Measurements from ENCODE around the gene MYO10.

Gene MYO10

DNA sequence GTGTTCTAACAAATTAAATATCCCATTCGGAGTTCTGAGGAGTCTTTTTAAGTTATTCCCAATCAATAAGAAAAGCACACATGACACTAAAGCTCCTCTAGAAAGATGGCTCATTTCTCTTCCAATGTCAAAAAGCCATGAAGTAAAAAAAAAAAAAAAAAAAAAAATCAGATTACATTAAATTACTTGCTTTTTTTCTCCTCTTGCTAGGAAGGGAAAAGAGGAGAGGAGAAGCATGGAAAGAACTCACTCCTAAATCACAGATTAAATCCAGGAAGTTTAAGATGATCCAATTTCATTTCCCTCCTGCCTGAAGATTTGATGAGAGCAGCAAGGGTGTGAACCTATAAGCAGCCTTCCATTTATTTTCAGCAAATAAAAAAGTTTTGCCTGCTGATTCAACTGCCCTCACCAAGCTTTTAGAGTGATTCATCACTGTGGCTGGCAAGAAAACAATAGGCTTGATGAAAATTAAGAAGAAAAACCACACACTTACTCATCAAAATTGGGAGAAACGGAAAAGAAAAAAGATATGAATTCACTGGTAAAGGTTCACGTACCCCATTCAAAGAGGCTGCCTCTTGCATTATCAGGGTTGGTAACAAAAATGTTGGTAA, 19.7 kb downstream of the MYO10 start:
- Histone ChIP-seq H3K36me3 (ENCODE audit: control insufficient read depth, insufficient read depth, low read length) (peaks cover 58% of the 10 kb centered on the region), H3K4me3 (ENCODE audit: extremely low read depth, insufficient read depth, low read length, poor library complexity, severe bottlenecking) (no peak overlapping the region), H3K4me1 (ENCODE audit: control insufficient read depth, insufficient read depth, low read length, poor library complexity, severe bottlenecking) (peaks cover 32% of the 10 kb centered on the region), H3K27ac (ENCODE audit: low read depth, low read length, severe bottlenecking) (no peak overlapping the region), H3K9me3 (ENCODE audit: control insufficient read depth, low read length) (no peaks in the 10 kb centered on the region)
- 100% methylated on average over 1 of the region's 3 CpGs; no CpG with 5 or more reads in 1 of the 2 experiments for WGBS, 2 experiments (ENCODE audit: insufficient coverage in 2 of 2)

DNA sequence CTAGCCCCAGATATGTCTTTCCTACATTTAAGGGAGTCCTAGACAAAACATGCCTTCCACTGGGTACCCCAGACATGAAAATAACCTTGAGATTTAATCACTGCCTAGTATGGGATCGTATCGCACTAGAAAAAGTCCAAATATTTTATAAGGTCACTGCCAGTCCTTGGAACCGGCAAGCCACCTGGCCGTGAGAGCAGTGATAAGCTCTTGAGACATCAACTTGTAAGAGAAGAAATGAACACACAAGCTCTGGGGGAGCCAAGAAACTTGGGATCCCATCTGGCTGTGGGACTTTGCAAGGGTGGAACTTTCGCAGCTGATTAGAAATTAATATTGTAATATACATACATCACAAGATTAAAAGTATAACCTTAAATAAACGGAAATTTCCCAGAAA, 21.5 kb downstream of the MYO10 start:
- H3K4me3 ChIP-seq (ENCODE audit: extremely low read depth, insufficient read depth, low read length, poor library complexity, severe bottlenecking) = no peak overlapping the region
- peaks cover 66% of the 10 kb centered on the region for H3K36me3 ChIP-seq (ENCODE audit: control insufficient read depth, insufficient read depth, low read length)
- peaks cover 29% of the 10 kb centered on the region for H3K4me1 ChIP-seq (ENCODE audit: control insufficient read depth, insufficient read depth, low read length, poor library complexity, severe bottlenecking)
- H3K9me3 ChIP-seq (ENCODE audit: control insufficient read depth, low read length) = no peaks in the 10 kb centered on the region
- 96 to 100% methylated on average over 2 to 4 of the region's 6 CpGs for WGBS, 2 experiments (ENCODE audit: insufficient coverage in 2 of 2)
- H3K27ac ChIP-seq (ENCODE audit: low read depth, low read length, severe bottlenecking) = no peak overlapping the region

DNA sequence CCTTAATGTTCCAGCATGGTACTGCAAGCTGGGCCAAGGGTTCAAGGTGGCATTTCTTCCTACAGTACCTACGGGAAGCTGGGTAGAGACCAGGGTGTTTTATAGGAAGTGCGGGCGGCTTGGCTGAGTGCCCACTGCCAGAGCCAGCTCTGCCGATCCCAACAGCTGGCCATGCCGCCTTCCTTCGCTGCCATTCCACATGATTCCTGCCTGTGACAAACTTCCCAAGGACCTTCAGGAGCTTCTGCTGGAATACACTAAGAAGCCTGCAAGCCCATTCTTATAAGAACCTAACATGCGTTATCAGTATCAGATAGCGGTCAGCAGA, 22.0 kb downstream of the MYO10 start:
- H3K4me3 ChIP-seq (ENCODE audit: extremely low read depth, insufficient read depth, low read length, poor library complexity, severe bottlenecking) = no peak overlapping the region
- H3K27ac ChIP-seq (ENCODE audit: low read depth, low read length, severe bottlenecking) = no peak overlapping the region
- 86 to 87% methylated on average over 7 to 8 of the region's 8 CpGs for WGBS, 2 experiments (ENCODE audit: insufficient coverage in 2 of 2)

DNA sequence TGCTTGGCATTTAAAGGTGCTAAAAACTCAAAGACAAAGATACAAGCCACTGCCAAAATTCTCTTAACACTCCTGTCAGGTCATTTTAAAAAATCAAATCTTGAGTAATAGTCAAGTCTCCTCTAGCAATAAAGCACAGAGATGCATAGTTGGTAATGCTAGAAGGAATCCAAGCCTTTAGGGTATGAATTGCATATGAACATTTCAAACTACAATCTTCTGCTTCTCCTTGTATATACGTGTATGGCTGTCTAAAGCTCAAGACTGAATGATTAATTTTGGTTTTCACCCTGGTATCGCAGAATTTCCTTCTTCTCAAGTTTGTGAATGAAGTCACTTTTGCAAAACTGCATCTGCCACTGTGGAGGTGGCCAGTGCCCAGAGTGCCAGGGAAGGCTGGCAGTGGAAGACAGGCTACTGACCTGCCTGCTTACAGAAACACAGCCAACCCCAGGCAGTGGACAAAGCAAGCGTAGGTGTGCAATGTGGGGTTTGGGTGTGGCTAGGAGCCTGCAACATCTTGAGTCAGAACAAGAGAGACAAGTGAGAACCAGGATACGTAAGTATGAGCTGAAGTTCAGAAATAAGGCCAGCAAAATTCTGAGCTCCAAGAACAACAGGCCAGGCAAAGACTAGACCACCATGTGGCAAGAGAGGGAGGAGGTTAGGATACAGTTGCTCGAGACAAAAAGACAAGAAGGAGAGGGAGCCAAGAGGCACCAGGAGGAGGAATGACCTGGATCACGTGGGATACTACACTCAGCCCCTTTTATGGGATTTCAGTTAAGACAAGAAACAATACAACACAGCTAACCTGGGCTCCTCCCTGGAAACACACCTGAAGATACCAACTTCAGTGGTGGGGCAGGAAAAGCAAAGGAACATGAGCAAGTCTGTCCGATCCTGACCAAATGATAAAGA, 22.6 kb downstream of the MYO10 start:
- H3K4me3 ChIP-seq (ENCODE audit: extremely low read depth, insufficient read depth, low read length, poor library complexity, severe bottlenecking) = no peak overlapping the region
- 96 to 97% methylated on average over 3 to 4 of the region's 7 CpGs for WGBS, 2 experiments (ENCODE audit: insufficient coverage in 2 of 2)
- peaks cover 24% of the 10 kb centered on the region for H3K4me1 ChIP-seq (ENCODE audit: control insufficient read depth, insufficient read depth, low read length, poor library complexity, severe bottlenecking)
- H3K27ac ChIP-seq (ENCODE audit: low read depth, low read length, severe bottlenecking) = no peak overlapping the region
- no peaks in the 10 kb centered on the region for H3K9me3 ChIP-seq (ENCODE audit: control insufficient read depth, low read length)
- peaks cover 70% of the 10 kb centered on the region for H3K36me3 ChIP-seq (ENCODE audit: control insufficient read depth, insufficient read depth, low read length)

More for the DNA sequence above, 22.0 kb downstream of the MYO10 start:
- peaks cover 26% of the 10 kb centered on the region for H3K4me1 ChIP-seq (ENCODE audit: control insufficient read depth, insufficient read depth, low read length, poor library complexity, severe bottlenecking)
- no peaks in the 10 kb centered on the region for H3K9me3 ChIP-seq (ENCODE audit: control insufficient read depth, low read length)
- H3K36me3 ChIP-seq (ENCODE audit: control insufficient read depth, insufficient read depth, low read length) = peaks cover 72% of the 10 kb centered on the region

DNA sequence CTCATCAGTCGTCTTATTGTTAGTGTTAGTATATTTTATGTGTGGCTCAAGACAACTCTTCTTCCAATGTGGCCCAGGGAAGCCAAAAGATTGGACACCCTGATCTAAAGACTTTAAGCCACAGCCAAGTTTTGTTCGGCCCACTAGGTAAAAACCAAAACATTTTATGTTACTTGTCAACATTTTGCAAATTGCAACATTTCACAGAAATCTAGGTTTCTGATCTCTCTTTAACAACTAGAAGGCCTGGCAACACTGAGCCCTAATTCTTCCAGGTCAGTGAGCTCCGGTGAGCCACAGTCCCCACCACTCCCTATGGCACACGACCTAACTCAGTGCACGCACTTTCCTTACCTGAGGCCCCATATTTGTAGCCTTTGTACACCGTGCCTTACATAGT, 24.0 kb downstream of the MYO10 start:
- Histone ChIP-seq H3K9me3 (ENCODE audit: control insufficient read depth, low read length) (no peaks in the 10 kb centered on the region), H3K27ac (ENCODE audit: low read depth, low read length, severe bottlenecking) (no peak overlapping the region), H3K4me3 (ENCODE audit: extremely low read depth, insufficient read depth, low read length, poor library complexity, severe bottlenecking) (no peak overlapping the region), H3K4me1 (ENCODE audit: control insufficient read depth, insufficient read depth, low read length, poor library complexity, severe bottlenecking) (peaks cover 20% of the 10 kb centered on the region), H3K36me3 (ENCODE audit: control insufficient read depth, insufficient read depth, low read length) (peaks cover 82% of the 10 kb centered on the region)
- WGBS, 2 experiments (ENCODE audit: insufficient coverage in 2 of 2) = 83 to 100% methylated on average over 1 to 3 of the region's 6 CpGs

DNA sequence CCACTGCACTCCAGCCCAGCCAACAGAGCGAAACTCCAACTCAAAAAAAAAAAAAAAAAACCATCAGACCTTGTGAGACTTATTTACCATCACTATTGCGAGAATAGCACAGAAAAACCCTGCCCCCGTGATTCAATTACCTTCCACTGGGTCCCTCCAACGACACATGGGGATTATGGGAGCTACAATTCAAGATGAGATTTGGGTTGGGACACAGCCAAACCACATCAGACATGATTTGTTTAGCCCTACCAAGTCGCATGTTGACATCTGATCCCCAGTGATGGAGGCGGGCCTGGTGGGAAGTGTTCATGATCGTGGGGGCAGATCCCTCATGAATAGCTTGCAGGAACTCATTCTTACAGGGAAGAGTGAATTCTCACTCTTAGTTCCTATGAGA, 26.6 kb downstream of the MYO10 start:
- Histone ChIP-seq H3K4me1 (ENCODE audit: control insufficient read depth, insufficient read depth, low read length, poor library complexity, severe bottlenecking) (peaks cover 23% of the 10 kb centered on the region), H3K4me3 (ENCODE audit: extremely low read depth, insufficient read depth, low read length, poor library complexity, severe bottlenecking) (no peak overlapping the region), H3K27ac (ENCODE audit: low read depth, low read length, severe bottlenecking) (no peak overlapping the region), H3K9me3 (ENCODE audit: control insufficient read depth, low read length) (no peaks in the 10 kb centered on the region), H3K36me3 (ENCODE audit: control insufficient read depth, insufficient read depth, low read length) (peaks cover 81% of the 10 kb centered on the region)
- 90 to 96% methylated on average over 4 to 7 of the region's 7 CpGs for WGBS, 2 experiments (ENCODE audit: insufficient coverage in 2 of 2)

DNA sequence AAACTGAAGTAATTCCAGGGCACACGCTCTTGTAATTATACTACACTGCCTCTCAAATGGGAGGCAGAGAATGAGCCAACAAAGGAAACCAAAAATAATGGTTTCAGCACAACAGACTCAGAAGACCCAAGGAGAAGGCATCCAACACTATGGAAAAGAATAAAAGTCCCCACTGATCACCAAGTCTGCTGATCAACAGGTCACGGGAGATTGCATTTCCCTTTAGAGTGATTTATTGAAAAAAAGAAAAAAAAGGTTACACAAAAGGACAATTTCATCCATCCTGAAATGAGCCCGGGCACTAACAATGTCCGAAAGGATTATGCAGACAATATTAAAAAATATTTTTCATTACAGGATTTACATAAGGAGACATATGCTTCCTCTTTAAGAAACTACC, 28.8 kb downstream of the MYO10 start:
- 60% methylated on average over 1 of the region's 4 CpGs; no CpG with 5 or more reads in 1 of the 2 experiments for WGBS, 2 experiments (ENCODE audit: insufficient coverage in 2 of 2)
- Histone ChIP-seq H3K4me1 (ENCODE audit: control insufficient read depth, insufficient read depth, low read length, poor library complexity, severe bottlenecking) (peaks cover 31% of the 10 kb centered on the region), H3K9me3 (ENCODE audit: control insufficient read depth, low read length) (no peaks in the 10 kb centered on the region), H3K4me3 (ENCODE audit: extremely low read depth, insufficient read depth, low read length, poor library complexity, severe bottlenecking) (no peak overlapping the region), H3K36me3 (ENCODE audit: control insufficient read depth, insufficient read depth, low read length) (peaks cover 68% of the 10 kb centered on the region), H3K27ac (ENCODE audit: low read depth, low read length, severe bottlenecking) (no peak overlapping the region)

DNA sequence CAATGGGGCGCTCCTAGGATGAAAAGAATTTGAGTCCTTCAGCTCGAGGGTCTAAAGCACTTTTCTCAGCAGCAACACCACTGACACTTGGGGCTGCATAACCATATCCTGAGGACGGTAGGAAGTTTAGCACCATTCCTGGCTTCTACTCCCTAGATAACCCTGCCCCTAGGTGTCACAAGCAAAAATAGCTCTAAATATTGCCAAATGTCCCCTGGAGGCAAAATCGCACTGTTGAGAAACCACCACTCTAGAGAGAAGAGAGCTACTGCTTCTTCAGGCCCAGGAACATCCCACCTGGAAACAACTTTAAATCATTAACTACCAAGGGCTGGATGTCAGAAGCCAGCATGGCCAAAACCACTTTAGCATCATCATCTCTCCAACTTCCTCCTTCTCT, 29.8 kb downstream of the MYO10 start:
- Histone ChIP-seq H3K9me3 (ENCODE audit: control insufficient read depth, low read length) (no peaks in the 10 kb centered on the region), H3K4me3 (ENCODE audit: extremely low read depth, insufficient read depth, low read length, poor library complexity, severe bottlenecking) (no peak overlapping the region), H3K36me3 (ENCODE audit: control insufficient read depth, insufficient read depth, low read length) (peaks cover 61% of the 10 kb centered on the region), H3K27ac (ENCODE audit: low read depth, low read length, severe bottlenecking) (no peak overlapping the region), H3K4me1 (ENCODE audit: control insufficient read depth, insufficient read depth, low read length, poor library complexity, severe bottlenecking) (peaks cover 36% of the 10 kb centered on the region)
- 89 to 100% methylated on average over 3 to 4 of the region's 4 CpGs for WGBS, 2 experiments (ENCODE audit: insufficient coverage in 2 of 2)

DNA sequence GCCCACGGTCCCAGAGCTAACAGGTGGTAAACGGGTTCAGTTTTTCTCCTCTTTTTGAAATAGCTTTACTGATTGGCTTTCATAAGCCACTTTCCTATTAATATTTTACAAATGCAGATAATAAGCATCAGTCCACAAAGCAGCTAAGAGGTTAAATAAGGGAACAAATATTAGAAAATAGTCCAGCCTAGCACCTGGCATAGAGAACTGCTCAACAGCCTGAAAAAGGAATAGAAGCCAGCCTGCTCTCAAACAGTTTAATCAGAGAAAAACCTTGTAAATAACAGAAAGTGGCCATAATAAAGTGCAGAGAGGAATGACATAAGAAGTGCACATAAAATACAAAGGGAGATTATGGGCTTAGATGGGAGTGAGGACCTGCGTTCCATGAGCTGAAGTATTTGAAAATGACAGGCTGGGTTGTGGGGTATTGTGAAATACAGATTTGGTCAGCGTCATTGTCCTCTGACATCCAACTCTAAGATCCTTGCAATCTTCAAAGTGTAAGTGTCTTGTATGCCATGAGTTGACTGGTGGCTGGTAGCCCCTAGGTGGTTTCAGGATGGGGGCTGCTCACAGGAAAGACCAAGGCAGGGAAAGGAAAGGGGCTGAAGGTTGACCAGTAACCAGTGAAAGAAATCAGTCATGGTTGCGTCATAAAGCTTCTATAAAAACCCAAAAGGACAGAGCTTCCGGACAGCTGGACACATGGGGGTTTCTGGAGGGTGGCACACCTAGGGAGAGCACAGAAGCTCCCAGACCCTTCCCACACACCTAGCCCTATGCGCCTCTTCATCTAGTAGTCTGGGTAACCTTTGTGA, 32.4 kb downstream of the MYO10 start:
- 91 to 95% methylated on average over 2 to 7 of the region's 7 CpGs for WGBS, 2 experiments (ENCODE audit: insufficient coverage in 2 of 2)
- Histone ChIP-seq H3K27ac (ENCODE audit: low read depth, low read length, severe bottlenecking) (no peak overlapping the region), H3K4me1 (ENCODE audit: control insufficient read depth, insufficient read depth, low read length, poor library complexity, severe bottlenecking) (peaks cover 49% of the 10 kb centered on the region)

DNA sequence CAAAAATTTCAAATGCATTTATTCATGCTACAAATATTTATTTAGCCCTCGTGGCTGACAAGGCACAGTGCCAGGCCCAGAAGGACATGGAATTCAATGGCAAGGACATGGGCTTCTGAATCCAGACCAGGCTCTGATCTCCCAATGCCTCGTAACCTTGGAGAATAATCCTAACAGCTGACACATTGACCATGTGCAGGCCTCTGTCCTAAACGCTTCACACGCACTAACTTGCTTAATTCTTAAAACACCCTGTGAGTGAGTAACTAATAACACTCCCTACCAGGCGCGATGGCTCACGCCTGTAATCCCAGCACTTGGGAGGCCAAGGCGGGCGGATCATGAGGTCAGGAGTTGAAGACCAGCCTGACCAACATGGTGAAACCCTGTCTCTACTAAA, 33.2 kb downstream of the MYO10 start:
- peaks cover 56% of the 10 kb centered on the region for H3K4me1 ChIP-seq (ENCODE audit: control insufficient read depth, insufficient read depth, low read length, poor library complexity, severe bottlenecking)
- no peak overlapping the region for H3K4me3 ChIP-seq (ENCODE audit: extremely low read depth, insufficient read depth, low read length, poor library complexity, severe bottlenecking)
- peaks cover 37% of the 10 kb centered on the region for H3K36me3 ChIP-seq (ENCODE audit: control insufficient read depth, insufficient read depth, low read length)
- no peaks in the 10 kb centered on the region for H3K9me3 ChIP-seq (ENCODE audit: control insufficient read depth, low read length)
- no peak overlapping the region for H3K27ac ChIP-seq (ENCODE audit: low read depth, low read length, severe bottlenecking)
- 90 to 92% methylated on average over 5 to 9 of the region's 9 CpGs for WGBS, 2 experiments (ENCODE audit: insufficient coverage in 2 of 2)

More for the DNA sequence above, 32.4 kb downstream of the MYO10 start:
- Histone ChIP-seq H3K36me3 (ENCODE audit: control insufficient read depth, insufficient read depth, low read length) (peaks cover 42% of the 10 kb centered on the region), H3K4me3 (ENCODE audit: extremely low read depth, insufficient read depth, low read length, poor library complexity, severe bottlenecking) (no peak overlapping the region), H3K9me3 (ENCODE audit: control insufficient read depth, low read length) (no peaks in the 10 kb centered on the region)

All from mesodermal cell (in vitro differentiated cells).